Heart right ventricle (tissue), 16 donors: ENCODE results near the gene NFKBIB. TPM values are rescaled to one million over a fixed set of nuclear protein-coding genes. Genes with fewer than 3 reads are reported as not detected.

Experiments used
- ATAC-seq, 8 donors: fragments of 200-7000 bp; cut with Tn5 transposase; one replicate each; pipeline ENCODE4 v1.9.1; 2020; ENCODE audit warnings: mild to moderate bottlenecking in 8 of 8, moderate library complexity in 8 of 8, moderate number of reproducible peaks in 1 of 8
- DNase-seq, 2 donors: peaks; one replicate each; pipeline ENCODE4 v3.0.0-alpha.2; 2020
- H3K27ac ChIP-seq, 10 donors: fragments of 200-600 bp; sonication (generic) in 2 of 10; one replicate each; pipeline versions ENCODE4 v1.5.0 to v1.8.0; 2020 to 2022; ENCODE audit warnings: mild to moderate bottlenecking in 3 of 10
- H3K27me3 ChIP-seq, 7 donors: fragments of 200-600 bp; one replicate each; pipeline ENCODE4 v1.8.0; 2021 to 2022; ENCODE audit warnings: mild to moderate bottlenecking in 2 of 7
- H3K36me3 ChIP-seq, 9 donors: fragments of 200-600 bp; sonication (generic) in 1 of 9; one replicate each; pipeline versions ENCODE4 v1.5.0 to v1.8.0; 2020 to 2022; ENCODE audit warnings: mild to moderate bottlenecking in 2 of 9
- H3K4me1 ChIP-seq, 9 donors: fragments of 200-600 bp; sonication (generic) in 1 of 9; one replicate each; pipeline versions ENCODE4 v1.5.0 to v1.8.0; 2020 to 2022; ENCODE audit warnings: mild to moderate bottlenecking in 4 of 9
- H3K4me3 ChIP-seq, 10 donors: fragments of 200-600 bp; sonication (generic) in 2 of 10; one replicate each; pipeline versions ENCODE4 v1.5.0 to v1.8.0; 2020 to 2022; ENCODE audit warnings: mild to moderate bottlenecking in 7 of 10, moderate library complexity in 2 of 10
- H3K9me3 ChIP-seq, 11 donors: fragments of 200-600 bp in 10 of 11; sonication (generic) in 2 of 11; one replicate each; pipeline versions ENCODE4 v1.5.0 to v1.8.0; 2013 to 2022; ENCODE audit warnings: mild to moderate bottlenecking in 2 of 11, control low read depth in 1 of 11, moderate library complexity in 1 of 11
- CTCF ChIP-seq, 9 donors: fragments of 200-600 bp; sonication (generic) in 2 of 9; IDR thresholded peaks; one replicate each; pipeline versions ENCODE4 v1.5.0 to v1.8.0; 2021 to 2022; ENCODE audit warnings: antibody characterized with exemption in 9 of 9, mild to moderate bottlenecking in 5 of 9, moderate library complexity in 1 of 9
- WGBS, 2 donors: extraction: QIAGEN DNeasy Blood & Tissue Kit; methylation state at CpG; one replicate each; pipeline ENCODE4 v1.1.7; 2013; ENCODE audit warnings: inconsistent platforms in 1 of 2; 5-methylcytosine and 5-hydroxymethylcytosine counted together
- intact Hi-C, 10 donors: fragments of 100-400 bp; cut with DNase I; formaldehyde crosslinking; loops; one replicate each; pipeline versions ENCODE4 v1.11.1 to v1.14.2; 2022
- polyA plus RNA-seq, 2 donors: library from polyadenylated mRNA; stranded (reverse); fragments of 200-250 nt; gene quantifications; one replicate each; pipeline ENCODE4 v1.2.3, GENCODE V29; 2013
- total RNA-seq, 10 donors: library from RNA; stranded (reverse); fragmentation: NEBNext Ultra II Directional in 3 of 10; extraction: Animal tissue kit (Norgen Biotek cat#: 25700) in 3 of 10; gene quantifications; one replicate each; pipeline versions ENCODE4 v1.2.1 to v1.2.4, GENCODE V29; 2021 to 2023
- donor health status: Arrhythmogenic right ventricular cardiomyopathy.
- donor health status: ischemic (EF 13 %, LVEDD 7.1; RV severe dilation, severe dysfunction).
- donor health status: healthy with polysubstance abuse.
- donor health status: DM: no; HTN: yes; CAD: no.
- donor health status: DM: no; HTN: no; CAD: no.
- donor health status: ischemic (EF 25% LVEDD 6.9; RV normal size, moderate dysfunction).
- donor health status: ischemic (EF 25% LVEDD 5.7; RV mildly dilated, moderate dysfunction).
- donor health status: healthy.
- donor health status: DM: yes; HTN: yes; CAD: no.
- donor health status: Ischemic cardiomyopathy.
- donor health status: ischemic (EF 35%, LVEDD 5.7; RV mildly dilated, moderate dysfunction).
- donor health status: nonischemic (EF 11% LVEDD 7.7; RV severe dilation, severe dysfunction).
- donor health status: DM: yes; HTN: yes; CAD: no.
- donor health status: PGD.
- donor health status: ischemic (EF 29% LVEDD 5.4; RV normal size, mild dysfunction).
- donor health status: nonischemic (EF 23%, LVEDD 6.1; RV moderate dilation, normal function).

Gene NFKBIB
- total and polyA plus RNA-seq, 12 donors, result 16.1 to 79.8 (median 22.7) TPM

DNA sequence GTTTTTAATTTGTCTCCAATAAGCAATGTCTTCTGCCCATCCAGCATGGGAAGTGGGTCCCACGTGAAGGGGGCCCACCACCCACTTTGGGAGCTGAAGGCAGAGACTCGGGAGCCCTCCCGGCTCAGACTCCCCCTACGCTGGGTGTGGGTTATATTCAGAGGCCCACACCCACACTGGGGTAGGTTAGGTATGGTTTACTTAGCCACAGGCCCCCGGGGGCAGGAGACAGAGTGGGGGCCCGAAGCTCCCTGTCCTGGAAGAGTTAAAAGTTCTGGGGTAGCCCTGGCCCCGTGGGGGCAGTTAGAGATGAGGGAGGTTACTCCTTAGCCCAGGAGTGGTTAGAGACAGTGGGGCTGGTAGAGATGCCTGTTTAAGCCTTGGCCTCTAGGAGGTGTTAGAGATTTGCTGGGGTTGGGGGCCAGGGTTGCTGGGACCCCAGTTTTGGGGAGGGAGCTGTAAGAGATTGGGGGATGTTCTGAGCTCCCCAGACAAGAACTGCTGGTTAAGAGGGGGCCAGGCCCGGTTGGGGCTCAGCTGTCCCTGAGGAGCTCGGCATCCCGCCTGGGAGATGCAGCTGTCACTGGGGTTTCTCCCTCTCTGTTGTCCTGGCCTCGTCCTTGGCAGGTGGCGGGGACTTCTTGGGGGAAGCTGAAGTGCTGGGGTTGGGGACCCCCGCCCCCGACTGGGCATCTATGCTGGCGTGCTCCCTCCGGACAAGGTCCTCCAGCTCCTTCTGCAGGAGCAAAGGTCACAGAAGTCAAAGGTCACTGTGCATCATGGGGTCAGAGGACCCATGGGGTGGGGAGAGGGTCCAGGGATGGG lies 21.0 kb upstream of the NFKBIB start:
- no peak for DNase-seq
- WGBS, 2 donors, result 79 to 80% methylated on average over 16 of the region's 16 CpGs
- H3K27ac ChIP-seq, result peak overlapping the region in 8 of 10 donors; percentile 6 to 89 (median 69)
- no peak for TF ChIP-seq CTCF (IDR thresholded peaks at IDR 0.05)
- no peaks in the 10 kb centered on the region for H3K9me3 ChIP-seq
- peaks cover 0 to 50% (median 26%) of the 10 kb centered on the region in 9 donors for H3K36me3 ChIP-seq
- H3K4me1 ChIP-seq, result peaks cover 0 to 27% (median 16%) of the 10 kb centered on the region in 9 donors
- peak in 2 of 8 donors; percentile 5 to 8 for ATAC-seq
- intact Hi-C loops, result loop anchor here in 1 of 10 donors (10.0 kb wide), 1 partner anchor 684 kb away; no protein-coding TSS in a partner anchor
- no peaks in the 10 kb centered on the region for H3K27me3 ChIP-seq
- peak overlapping the region in 1 of 10 donors; percentile 47 for H3K4me3 ChIP-seq

DNA sequence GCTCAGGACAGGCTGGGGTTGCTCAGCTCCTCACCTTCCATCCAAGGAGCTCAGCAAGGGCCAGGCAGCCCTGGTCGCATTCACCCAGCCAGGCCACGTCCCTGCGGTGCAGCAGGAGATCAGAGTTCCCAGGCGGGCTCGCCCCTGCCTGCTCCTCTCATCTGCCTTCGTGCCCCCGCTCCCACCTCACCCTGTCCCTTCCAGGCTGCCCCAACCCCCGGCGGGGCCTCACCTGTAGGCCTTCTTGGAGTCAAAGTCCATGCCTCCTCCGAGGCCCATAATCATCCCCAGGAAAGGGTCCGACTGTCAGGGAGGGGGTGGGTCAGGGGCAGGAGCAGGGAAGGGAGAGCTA lies 20.4 kb upstream of the NFKBIB start:
- Histone ChIP-seq H3K27ac (peak overlapping the region in 1 of 10 donors; percentile 89), H3K4me1 (peaks cover 0 to 27% (median 16%) of the 10 kb centered on the region in 9 donors), H3K36me3 (peaks cover 0 to 53% (median 26%) of the 10 kb centered on the region in 9 donors), H3K9me3 (no peaks in the 10 kb centered on the region), H3K4me3 (no peak overlapping the region), H3K27me3 (no peaks in the 10 kb centered on the region)
- TF ChIP-seq CTCF (IDR thresholded peaks at IDR 0.05), result no peak
- 89 to 94% methylated on average over 11 of the region's 11 CpGs for WGBS, 2 donors
- ATAC-seq (peak in 1 of 8 donors; percentile 12), DNase-seq (no peak)
- intact Hi-C loops, result loop anchor here in 1 of 10 donors (10.0 kb wide), 1 partner anchor 685 kb away; no protein-coding TSS in a partner anchor

- 94 to 96% methylated on average over 19 of the region's 19 CpGs for WGBS, 2 donors
- no peak for ATAC-seq
- intact Hi-C loops, result no loop called here
- H3K36me3 ChIP-seq, result peaks cover 0 to 59% (median 26%) of the 10 kb centered on the region in 9 donors
- H3K27ac ChIP-seq, result no peak overlapping the region
- no peak for DNase-seq
- H3K27me3 ChIP-seq, result no peaks in the 10 kb centered on the region
- H3K4me3 ChIP-seq, result no peak overlapping the region
- TF ChIP-seq CTCF (IDR thresholded peaks at IDR 0.05), result no peak
- H3K4me1 ChIP-seq, result peaks cover 0 to 27% (median 16%) of the 10 kb centered on the region in 9 donors
- H3K9me3 ChIP-seq, result no peaks in the 10 kb centered on the region
These were observed 19.5 kb upstream of the NFKBIB start for GRCh38 chr19:38880076-38880881.

- no peak for DNase-seq
- no peak for TF ChIP-seq CTCF (IDR thresholded peaks at IDR 0.05)
- WGBS, 2 donors, result 92 to 93% methylated on average over 17 to 19 of the region's 19 CpGs
- no peaks in the 10 kb centered on the region for H3K9me3 ChIP-seq
- H3K27me3 ChIP-seq, result no peaks in the 10 kb centered on the region
- peaks cover 0 to 34% (median 16%) of the 10 kb centered on the region in 9 donors for H3K4me1 ChIP-seq
- intact Hi-C loops, result no loop called here
- peaks cover 0 to 61% (median 26%) of the 10 kb centered on the region in 9 donors for H3K36me3 ChIP-seq
- ATAC-seq, result no peak
- H3K4me3 ChIP-seq, result no peak overlapping the region
- H3K27ac ChIP-seq, result no peak overlapping the region
These were observed 18.7 kb upstream of the NFKBIB start for GRCh38 chr19:38880882-38881609.
